Measurements from ENCODE around the gene SPTY2D1.

- TF ChIP-seq CTCF (conservative IDR thresholded peaks at IDR 0.05) = no peak
- TF ChIP-seq EZH2 (IDR thresholded peaks at IDR 0.05; ENCODE audit: low read depth) = no peak
Observed at GRCh38 chr11:18566406-18566805, 67.7 kb downstream of the SPTY2D1 start.

All from PC-9 (cell line).